ENCODE measurements around the gene LZTR1.
A peak's percentile ranks its signal among the peaks of the same experiment; 100 is the strongest.
"Not testable (repeated sequence)": the region's sequence is repeated elsewhere in the genome, so short reads cannot be mapped to it uniquely, and the experiment has no call there.

Gene LZTR1

DNA sequence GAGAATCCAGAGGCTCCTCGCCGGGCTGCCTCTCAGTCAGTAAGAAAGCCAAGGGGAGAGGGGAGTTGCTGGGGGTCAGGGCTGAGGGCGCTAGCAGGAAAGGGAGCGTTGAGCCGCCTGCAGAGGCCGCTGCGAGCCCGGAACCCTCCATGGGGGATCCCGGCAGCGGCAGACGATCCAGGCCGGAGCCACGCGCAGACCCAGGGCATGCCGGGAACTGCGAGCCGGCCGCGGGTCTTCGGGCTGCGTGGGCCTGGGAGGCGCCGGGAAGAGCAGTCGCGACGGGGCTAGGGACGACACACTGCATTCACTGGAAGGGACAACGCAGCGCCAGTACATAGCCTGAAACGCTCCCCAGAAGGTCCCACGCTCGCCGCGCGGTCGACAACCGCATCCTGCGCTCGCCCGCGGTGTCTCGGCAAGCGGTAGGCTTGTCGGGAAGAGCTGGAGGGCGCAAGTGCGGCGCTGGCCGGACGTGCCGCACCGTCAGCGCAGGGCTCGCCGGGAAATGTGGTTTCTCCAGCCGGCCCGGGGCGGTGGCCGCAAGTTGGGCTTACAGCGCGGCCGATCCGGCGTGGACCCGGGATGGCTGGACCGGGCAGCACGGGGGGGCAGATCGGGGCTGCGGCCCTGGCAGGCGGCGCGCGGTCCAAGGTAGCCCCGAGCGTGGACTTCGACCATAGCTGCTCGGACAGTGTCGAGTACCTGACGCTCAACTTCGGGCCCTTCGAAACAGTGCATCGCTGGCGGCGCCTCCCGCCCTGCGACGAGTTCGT, at the start of gene LZTR1:
Gene LZTR1 (plus strand): TSS at position 511 of the 776 bp plus-strand sequence. CDS start 75 bp downstream, at position 586.
- peak; percentile 37 for DNase-seq

- no peak for DNase-seq
Observed at GRCh38 chr22:20933910-20934309, 48.2 kb upstream of the LZTR1 start.

DNA sequence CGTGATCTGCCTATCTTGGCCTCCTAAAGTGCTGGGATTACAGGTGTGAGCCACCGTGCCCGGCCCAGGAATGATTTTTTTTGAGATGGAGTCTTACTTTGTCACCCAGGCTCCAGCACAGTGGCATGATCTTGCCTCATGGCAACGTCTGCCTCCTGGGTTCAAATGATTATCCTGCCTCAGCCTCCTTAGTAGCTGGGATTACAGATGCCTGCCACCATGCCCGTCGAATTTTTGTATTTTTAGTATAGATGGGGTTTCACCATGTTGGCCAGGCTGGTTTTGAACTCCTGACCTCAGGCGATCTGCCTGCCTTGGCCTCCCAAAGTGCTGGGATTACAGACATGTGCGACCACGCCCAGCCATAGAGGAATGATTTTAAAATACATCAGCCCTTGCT, 47.0 kb upstream of the LZTR1 start:
- DNase-seq, result not testable (repeated sequence)

DNA sequence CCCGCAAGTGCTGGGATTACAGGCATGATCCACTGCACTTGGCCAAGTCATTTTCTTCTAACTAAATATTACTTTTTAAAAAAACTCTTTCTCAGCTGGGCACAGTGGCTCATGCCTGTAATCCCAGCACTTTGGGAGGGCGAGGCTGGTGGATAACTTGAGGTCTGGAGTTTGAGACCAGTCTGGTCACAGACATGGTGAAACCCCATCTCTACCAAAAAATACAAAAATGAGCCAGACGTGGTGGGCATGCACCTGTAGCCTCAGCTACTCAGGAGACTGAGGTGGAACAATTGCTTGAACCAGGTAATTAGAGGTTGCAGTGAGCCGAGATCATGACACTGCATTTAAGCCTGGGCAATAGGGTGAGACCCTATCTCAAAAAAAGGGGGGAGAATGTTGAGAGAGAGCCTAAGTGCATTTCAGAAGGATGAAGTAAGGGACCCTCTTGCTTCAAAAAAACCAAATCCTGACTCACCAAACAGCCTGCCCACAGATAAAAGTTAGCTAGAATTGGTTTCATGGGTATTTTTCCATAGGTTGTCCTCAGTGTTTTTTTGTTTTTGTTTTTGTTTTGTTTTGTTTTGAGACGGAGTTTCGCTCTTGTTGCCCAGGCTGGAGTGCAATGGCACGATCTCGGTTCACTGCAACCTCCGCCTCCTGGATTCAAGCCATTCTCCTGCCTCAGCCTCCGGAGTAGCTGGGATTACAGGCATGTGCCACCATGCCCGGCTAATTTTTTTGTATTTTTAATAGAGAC, 46.1 kb upstream of the LZTR1 start:
- DNase-seq, result not testable (repeated sequence)

DNA sequence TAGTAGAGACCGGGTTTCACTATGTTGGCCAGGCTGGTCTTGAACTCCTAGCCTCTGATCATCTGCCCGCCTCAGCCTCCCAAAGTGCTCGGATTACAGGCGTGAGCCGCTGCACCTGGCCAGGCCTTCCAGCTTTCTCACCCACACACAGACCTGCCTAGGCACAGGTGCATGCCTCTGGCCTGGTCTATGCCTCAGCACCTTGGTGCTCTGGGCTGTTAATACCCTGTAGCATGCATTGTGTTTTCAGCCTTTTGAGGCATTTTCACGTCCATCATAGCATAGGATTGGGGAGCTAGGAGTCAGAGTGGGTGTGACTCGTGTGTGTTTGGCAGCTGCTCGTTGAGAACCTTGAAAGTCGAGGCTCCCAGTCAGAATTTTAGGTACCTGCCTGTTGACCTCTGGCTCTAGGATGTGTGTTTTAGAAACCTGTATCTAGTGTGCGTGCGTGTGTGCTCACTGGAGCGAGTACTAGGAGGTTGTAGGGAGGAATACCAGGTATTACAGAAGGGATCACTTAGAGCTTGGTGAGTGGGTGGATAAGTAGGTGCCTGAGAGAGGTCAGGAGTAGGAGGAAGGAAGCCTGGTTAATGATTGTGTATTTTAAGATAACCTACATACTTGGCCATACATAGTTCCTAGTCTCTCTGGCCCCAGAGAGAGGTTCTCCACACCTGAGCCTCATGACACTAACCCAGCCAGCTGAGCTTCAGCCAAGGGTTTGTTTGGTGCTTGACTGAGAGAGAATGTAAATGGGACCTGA, 44.9 kb upstream of the LZTR1 start:
- DNase-seq, result peak; percentile 59

GRCh38 chr22:20937794-20938671, 44.1 kb upstream of the LZTR1 start:
- DNase-seq, result no peak

- peak; percentile 27 for DNase-seq
Observed at GRCh38 chr22:20939457-20940185, 42.5 kb upstream of the LZTR1 start.

DNA sequence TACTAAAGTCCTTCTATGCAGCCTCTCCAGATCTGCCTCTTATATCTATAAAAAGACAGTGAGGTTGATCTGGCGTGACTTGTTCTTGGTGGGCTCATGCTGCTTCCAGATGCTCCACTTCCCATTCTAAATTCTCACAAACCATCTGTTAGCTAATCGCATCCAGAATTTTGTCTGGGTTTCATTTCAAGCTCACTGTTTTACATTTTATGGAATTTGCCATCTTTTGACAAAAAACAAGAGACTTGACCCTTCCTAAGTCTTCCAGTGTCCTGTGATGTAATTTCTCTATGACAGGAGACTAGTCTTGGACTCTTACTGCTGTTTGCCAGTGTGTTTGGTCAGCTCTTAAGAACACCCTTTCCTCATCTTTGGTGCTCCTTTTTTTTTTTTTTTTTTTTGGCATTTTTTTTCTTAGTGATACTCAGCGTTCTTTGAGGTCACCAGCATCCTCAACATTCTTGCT, 41.9 kb upstream of the LZTR1 start:
- DNase-seq, result no peak

DNA sequence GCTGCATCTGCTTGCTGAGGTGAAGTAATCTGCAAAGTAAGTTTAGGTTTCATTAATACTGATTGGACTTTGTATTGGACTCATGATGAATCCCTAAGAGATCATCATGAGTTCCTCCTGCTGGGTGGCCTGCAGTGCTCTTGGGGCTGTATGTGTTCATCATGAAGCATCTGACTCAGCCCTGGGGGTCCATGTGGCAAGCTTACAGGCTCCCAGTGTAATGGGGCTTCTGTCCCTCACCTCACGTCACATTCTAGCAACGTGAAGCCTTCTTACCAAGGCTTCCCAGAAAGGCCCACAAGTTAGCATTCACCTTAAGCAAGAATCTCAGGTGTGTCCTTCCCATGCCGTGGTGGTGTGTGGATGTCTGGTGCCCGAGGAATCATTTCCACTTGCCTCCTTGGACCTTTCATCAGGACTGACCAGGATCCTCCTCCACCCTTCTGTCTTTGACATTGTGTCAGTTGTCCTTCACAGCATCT, 41.2 kb upstream of the LZTR1 start:
- no peak for DNase-seq

DNA sequence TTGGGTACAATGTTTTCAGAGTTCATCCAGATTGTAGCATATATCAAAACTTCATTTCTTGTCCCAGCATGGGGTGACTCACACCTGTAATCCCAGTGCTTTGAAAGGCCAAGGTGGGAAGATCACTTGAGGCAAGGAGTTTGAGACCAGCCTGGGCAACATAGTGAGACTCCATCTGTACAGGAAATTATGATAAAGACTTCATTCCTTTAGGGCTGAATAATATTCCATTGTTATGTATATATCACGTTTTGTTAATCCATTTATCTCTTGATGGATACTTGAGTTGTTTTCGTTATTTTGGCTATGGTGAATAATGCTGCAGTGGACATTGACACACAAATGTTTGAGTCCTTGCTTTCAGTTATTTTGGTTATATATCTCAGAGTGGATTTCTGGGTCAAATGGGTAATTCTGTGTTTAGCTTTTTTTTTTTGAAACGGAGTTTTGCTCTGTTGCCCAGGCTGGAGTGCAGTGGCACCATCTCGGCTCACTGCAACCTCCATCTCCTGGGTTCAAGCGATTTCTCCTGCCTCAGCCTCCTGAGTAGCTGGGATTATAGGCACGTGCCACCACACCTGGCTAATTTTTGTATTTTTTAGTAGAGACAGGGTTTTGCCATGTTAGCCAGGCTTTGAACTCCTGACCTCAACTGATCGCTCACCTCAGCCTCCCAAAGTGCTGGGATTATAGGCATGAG, 39.7 kb upstream of the LZTR1 start:
- not testable (repeated sequence) for DNase-seq

DNA sequence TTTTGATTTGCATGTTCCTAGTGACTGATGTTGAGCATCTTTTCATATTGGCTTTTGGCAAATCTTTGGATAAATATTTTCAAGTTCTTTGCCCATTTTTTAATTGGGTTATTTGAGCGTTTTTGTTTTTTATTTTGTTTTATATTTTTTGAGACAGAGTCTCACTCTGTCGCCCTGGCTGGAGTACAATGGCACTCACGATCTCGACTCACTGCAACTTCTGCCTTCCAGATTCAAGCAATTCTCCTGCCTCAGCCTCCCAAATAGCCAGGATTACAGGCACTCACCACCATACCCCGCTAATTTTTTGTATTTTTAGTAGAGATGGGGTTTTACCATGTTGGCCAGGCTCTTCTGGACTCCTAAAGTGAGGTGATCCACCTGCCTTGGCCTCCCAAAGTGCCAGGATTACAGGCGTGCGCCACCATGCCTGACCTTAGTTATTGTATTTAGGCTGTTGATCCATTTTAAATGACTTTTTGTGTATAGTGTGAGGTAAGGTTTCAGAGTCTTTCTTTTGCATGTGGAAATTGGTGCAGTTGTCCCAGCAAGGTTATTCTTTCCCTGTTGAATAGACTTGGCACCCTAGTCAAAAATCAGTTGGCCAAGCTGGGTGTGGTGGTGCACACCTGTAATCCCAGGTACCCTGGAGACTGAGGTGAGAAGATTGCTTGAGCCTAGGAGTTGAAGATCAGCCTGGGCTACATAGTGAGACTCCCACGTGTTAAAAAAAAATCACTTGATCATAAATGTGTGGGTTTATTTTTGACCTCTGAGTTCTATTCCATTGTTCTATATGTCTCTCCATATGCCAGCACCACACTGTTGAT, 38.8 kb upstream of the LZTR1 start:
- DNase-seq, result no peak

DNA sequence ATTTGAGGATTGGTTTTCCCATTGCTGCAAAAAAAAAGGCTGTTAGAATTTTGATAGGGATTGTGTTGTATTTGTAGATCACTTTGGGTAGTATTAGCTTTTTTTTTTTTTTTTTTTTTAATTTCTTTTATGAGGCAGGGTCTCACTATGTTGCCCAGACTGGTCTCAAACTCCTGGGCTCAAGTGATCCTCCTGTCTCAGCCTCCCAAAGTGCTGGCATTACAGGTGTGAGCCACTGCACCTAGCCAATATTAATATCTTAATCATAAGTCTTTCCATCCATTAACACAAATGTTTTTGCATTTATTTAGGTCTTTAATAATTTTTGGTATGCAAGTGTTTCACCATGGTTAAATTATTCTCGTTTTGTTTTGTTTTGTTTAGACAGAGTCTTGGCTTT, 38.1 kb upstream of the LZTR1 start:
- DNase-seq, result no peak

- DNase-seq, result peak; percentile 33
Observed at GRCh38 chr22:20945578-20945934, 36.5 kb upstream of the LZTR1 start.

- no peak for DNase-seq
Observed at GRCh38 chr22:20946080-20946986, 35.8 kb upstream of the LZTR1 start.

DNA sequence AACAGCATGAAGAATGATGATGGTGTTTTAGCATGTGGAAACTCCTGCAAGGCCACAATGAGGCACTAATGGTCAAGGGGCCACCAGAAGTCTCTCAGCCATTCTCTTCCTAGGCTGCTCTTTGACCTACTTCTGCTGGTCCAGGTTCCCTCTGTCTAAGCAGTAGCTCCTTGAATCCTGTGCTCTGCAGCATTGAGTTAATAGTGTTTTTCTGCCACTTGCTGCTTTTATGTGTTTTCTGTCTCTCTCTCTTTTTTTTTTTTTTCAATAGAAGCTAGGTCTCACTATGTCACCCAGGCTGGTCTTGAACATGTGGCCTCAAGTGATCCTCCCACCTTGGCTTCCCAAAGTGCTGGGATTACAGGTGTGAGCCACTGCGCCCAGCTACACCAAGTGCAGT, 35.1 kb upstream of the LZTR1 start:
- no peak for DNase-seq

DNA sequence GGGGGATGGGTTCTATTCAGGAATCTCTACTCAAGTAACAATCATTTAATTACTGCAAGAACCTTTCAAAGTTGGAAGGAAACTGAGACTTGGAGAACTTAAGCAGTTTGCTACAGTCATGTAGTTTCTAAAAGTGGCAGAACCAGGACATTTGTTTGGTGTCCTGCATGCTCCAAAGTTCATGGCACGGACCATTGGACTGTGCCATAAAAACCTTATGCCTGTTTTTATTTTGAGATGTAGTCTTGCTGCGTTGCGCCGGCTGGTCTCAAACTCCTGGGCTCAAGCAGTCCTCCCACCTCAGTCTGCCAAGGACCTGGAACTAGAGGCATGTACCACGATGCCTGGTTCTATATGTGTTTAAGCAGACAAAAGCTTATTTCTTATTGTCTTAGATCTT, 33.6 kb upstream of the LZTR1 start:
- DNase-seq, result no peak

- no peak for DNase-seq
Observed at GRCh38 chr22:20948989-20949388, 33.1 kb upstream of the LZTR1 start.

DNA sequence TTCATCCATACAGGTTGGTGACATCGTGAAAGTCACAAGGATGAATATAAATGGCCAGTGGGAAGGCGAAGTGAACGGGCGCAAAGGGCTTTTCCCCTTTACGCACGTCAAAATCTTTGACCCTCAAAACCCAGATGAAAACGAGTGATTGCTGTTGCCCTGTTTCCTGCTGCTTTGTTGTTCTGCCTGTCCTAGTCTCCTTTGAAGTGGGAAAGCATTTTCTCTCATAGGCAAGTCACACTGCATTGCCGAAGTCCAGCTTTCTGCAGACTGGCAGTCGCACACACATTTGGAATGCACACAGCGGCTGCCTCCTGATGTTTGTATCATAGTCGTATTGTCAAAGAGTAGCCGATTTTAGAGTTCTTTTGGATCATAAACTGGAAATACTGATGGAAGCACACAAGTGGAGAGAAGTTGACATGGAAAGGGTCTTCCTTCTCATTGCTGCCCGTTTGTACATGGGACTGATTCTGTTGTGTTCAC, 32.4 kb upstream of the LZTR1 start:
- DNase-seq, result no peak
